Right atrium auricular region (tissue), 2 donors: ENCODE data around the gene FBRSL1. TPM values are rescaled to one million over a fixed set of nuclear protein-coding genes. Genes with fewer than 3 reads are reported as not detected.

Experiments
- DNase-seq: peaks from one replicate; pipeline ENCODE4 v3.0.0-alpha.2; 2019; ENCODE audit warnings: low spot score
- H3K27ac ChIP-seq, 2 donors: fragments of 200-600 bp; sonication (generic); 1 replicate in 1 of 2; 2 replicates in 1 of 2; pipeline ENCODE4 v1.5.1; 2016 to 2019
- H3K27me3 ChIP-seq, 2 donors: fragments of 200-600 bp; sonication (generic); one replicate each; pipeline versions ENCODE4 v1.5.1 to v1.6.0; 2017 to 2019
- H3K36me3 ChIP-seq: fragments of 200-600 bp; sonication (generic); one replicate; pipeline ENCODE4 v1.5.1; 2016
- H3K4me1 ChIP-seq, 2 donors: fragments of 200-600 bp; sonication (generic); one replicate each; pipeline versions ENCODE4 v1.5.1 to v1.6.0; 2017 to 2019
- H3K4me3 ChIP-seq, 2 donors: fragments of 200-600 bp; sonication (generic); 1 replicate in 1 of 2; 2 replicates in 1 of 2; pipeline ENCODE4 v1.5.1; 2017 to 2019; ENCODE audit warnings: mild to moderate bottlenecking in 1 of 2, moderate library complexity in 1 of 2
- H3K9me3 ChIP-seq, 2 donors: fragments of 200-600 bp; sonication (generic); one replicate each; pipeline ENCODE4 v1.5.1; 2019
- total RNA-seq, 2 donors: library from RNA; depleted of rRNA; stranded (reverse); fragments of >200 nt; gene quantifications; one replicate each; pipeline ENCODE4 v1.1.0, GENCODE V29; 2016
- TF ChIP-seq, protein P1 (sequence below), 2 donors: fragments of 200-600 bp; sonication (generic); IDR thresholded peaks; one replicate each; pipeline ENCODE4 v1.5.1; 2019; ENCODE audit warnings: antibody characterized with exemption in 2 of 2

Gene FBRSL1
- total RNA-seq, 2 donors from 2014 or later = 19.3 to 20.4 TPM

DNA sequence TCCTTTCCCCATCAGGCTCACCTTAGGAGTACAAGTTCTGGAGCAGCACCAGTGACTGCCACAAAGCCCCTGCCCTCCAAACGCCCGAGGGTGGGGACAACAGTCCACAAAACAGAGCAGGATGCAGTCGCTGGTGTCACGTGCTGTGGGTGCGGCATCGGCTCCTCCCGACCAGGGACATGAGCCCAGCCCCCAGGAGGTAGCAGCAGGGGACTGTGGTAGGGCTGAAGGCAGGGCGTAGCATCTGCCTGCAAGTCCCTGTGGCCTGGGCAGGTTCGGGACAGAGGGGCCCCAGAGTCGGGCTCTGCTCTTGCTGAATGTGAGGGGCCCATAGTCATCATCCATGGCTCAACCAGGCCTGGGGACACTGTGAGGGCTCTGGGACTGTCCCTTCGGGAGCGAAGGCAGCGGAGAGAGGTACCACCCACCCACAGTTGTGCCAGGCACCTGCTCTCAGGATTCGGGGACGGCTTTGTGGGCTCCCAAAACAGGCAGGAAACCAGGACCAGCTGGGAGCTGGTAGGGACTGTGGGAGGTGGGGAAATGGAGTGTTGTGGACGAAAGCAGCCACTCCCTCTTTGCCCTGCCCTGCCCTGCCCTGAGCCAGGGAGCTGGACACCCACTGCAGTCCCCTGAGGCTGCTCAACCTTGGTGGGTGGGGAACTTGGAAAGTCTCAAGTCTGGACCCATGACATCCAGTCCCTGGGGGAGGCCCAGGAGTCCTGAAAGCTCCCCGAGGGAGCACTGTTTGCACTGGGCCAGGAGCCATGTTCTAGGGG lies 30.7 kb downstream of the FBRSL1 start:
- no peak for DNase-seq
- H3K27me3 ChIP-seq = no peaks in the 10 kb centered on the region
- peaks cover 0 to 34% of the 10 kb centered on the region in 2 donors for H3K4me1 ChIP-seq
- H3K4me3 ChIP-seq = no peak overlapping the region
- H3K27ac ChIP-seq = no peak overlapping the region
- no peaks in the 10 kb centered on the region for H3K9me3 ChIP-seq
- TF ChIP-seq, protein P1, sequence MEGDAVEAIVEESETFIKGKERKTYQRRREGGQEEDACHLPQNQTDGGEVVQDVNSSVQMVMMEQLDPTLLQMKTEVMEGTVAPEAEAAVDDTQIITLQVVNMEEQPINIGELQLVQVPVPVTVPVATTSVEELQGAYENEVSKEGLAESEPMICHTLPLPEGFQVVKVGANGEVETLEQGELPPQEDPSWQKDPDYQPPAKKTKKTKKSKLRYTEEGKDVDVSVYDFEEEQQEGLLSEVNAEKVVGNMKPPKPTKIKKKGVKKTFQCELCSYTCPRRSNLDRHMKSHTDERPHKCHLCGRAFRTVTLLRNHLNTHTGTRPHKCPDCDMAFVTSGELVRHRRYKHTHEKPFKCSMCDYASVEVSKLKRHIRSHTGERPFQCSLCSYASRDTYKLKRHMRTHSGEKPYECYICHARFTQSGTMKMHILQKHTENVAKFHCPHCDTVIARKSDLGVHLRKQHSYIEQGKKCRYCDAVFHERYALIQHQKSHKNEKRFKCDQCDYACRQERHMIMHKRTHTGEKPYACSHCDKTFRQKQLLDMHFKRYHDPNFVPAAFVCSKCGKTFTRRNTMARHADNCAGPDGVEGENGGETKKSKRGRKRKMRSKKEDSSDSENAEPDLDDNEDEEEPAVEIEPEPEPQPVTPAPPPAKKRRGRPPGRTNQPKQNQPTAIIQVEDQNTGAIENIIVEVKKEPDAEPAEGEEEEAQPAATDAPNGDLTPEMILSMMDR (IDR thresholded peaks at IDR 0.05) = no peak
- no peaks in the 10 kb centered on the region for H3K36me3 ChIP-seq

DNA sequence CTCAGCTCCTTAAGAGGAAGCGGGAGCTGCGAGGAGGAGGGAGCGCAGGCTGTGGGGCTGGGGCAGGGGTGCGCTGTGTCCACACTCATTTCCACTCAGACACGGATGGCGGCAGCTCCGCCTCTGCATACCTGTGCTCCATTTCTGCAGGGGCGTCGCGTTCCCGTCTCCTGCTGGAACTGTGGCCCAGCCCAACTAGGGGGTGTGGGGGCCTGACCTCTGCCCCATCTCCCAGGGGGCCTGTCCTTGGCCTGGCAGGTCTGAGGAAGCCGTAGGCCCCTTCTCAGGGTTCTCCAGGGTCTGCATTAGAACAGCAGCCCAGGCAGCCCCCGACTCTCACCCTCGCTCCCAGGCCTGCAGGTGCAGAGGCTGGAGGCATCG lies 31.2 kb downstream of the FBRSL1 start:
- H3K27me3 ChIP-seq = no peaks in the 10 kb centered on the region
- H3K9me3 ChIP-seq = no peaks in the 10 kb centered on the region
- no peak overlapping the region for H3K27ac ChIP-seq
- H3K4me1 ChIP-seq = peaks cover 0 to 34% of the 10 kb centered on the region in 2 donors
- no peak for DNase-seq
- no peak overlapping the region for H3K4me3 ChIP-seq
- TF ChIP-seq, protein P1 (IDR thresholded peaks at IDR 0.05) = no peak
- H3K36me3 ChIP-seq = no peaks in the 10 kb centered on the region

DNA sequence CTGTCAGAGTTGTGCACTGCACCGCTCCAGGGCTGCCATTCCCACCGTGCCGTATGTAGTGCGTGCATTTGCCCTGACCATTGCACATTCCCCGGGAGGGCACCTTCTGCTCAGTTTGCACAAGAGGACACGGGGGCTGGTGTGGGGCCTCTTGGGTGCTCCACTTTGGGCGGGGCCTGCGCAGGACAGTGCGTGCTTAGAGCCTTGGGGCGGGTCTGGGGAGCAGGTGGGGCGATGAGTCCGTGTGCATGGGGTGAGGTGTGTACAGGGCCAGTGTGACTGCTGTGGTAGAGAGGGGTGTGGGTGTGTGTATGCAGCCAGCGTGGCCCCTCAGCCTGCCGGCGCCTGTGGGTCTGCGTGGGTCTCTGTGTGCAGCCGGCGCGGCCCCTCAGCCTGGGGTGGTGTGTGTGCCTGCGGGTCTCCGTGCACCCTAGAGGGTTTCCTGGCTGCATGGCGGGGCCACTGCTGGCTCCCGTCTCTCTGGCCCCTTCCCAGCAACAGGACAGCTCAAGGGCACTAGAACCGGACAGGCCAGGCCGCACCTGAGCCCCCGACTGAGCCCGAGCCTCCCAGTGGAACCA lies 31.9 kb downstream of the FBRSL1 start:
- Histone ChIP-seq H3K9me3 (no peaks in the 10 kb centered on the region), H3K4me3 (no peak overlapping the region), H3K36me3 (no peaks in the 10 kb centered on the region), H3K4me1 (peaks cover 0 to 34% of the 10 kb centered on the region in 2 donors), H3K27me3 (no peaks in the 10 kb centered on the region), H3K27ac (no peak overlapping the region)
- DNase-seq = no peak
- TF ChIP-seq, protein P1 (IDR thresholded peaks at IDR 0.05) = no peak

DNA sequence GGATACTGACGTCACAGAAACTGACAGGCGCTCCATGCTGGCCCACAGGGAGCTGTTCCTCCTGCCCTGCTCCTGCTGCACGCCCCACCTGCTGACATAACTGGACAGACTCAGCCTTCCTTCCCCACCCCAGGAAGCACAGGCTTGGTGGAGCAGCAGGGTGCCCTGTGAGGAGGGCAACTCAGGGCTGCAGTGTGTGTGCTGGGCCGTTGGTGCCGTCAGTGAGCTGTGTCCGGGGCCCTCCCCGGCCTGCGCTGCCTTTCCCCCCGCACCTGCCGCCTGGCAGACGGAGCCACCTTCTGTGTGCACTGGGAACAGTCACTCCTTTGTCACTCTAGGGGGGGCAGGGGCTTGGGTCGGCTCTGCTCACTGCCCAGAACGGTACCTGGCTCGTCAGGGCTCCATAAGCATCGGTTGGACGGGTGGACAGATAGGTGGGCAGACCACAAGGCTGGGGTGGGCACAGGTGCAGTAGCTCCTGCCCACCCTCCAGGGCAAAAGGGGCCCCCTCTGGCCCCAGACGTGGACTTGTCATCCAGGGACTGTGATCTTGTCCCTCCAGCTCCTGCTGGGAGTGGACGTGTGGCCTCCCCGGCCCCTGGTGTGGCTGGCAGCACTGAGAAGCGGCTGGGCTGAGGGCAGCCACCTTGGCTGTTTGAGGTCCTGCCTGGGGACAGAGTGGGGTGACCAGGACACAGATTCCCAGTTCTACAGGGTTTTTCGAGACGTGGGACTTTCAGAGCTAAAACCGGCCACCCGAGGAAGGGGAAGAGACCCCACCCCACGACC lies 32.8 kb downstream of the FBRSL1 start:
- no peak for DNase-seq
- TF ChIP-seq, protein P1 (IDR thresholded peaks at IDR 0.05) = no peak
- no peak overlapping the region for H3K4me3 ChIP-seq
- H3K9me3 ChIP-seq = no peaks in the 10 kb centered on the region
- H3K27me3 ChIP-seq = no peaks in the 10 kb centered on the region
- H3K36me3 ChIP-seq = no peaks in the 10 kb centered on the region
- no peak overlapping the region for H3K27ac ChIP-seq
- H3K4me1 ChIP-seq = peaks cover 0 to 34% of the 10 kb centered on the region in 2 donors

DNA sequence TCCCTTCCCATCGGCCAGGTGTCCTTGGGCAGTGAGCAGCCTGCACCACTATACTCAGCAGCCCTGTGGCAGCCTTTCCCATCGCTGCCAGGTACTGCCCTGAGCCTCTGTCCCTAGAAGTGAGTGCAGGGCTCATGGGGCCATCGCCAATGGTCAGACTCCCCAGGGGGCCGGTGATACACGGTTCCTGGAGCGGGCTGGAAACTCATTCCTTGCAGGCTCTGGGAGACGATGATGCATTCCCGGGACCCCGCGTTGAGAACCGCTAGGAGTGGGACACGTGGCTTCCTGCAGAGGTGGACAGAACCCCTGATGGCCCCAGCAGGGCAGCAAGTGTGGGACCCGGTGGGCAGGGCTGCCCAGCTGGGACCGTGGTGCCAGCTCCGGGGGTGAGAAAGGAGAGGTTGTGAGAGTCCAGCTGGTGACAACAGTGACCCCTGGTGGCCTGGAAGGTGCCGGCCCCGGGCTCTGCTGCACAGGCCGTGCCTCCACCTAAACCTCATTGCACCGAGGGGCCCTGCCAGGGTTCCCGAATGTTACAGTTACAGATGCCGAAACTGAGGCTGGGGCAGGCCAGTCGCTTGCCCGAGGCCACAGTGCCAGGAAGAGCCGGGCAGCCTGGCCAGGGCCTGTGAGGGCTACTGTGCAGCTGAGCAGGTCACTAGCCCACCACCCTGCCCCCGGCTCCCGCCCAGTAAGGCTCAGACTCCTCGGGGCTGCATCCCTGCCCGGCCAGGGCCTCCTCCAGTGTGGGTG lies 33.8 kb downstream of the FBRSL1 start:
- no peak overlapping the region for H3K27ac ChIP-seq
- H3K4me3 ChIP-seq = no peak overlapping the region
- DNase-seq = no peak
- peaks cover 0 to 34% of the 10 kb centered on the region in 2 donors for H3K4me1 ChIP-seq
- TF ChIP-seq, protein P1 (IDR thresholded peaks at IDR 0.05) = peak; percentile 63 to 90
- H3K9me3 ChIP-seq = no peaks in the 10 kb centered on the region
- H3K27me3 ChIP-seq = no peaks in the 10 kb centered on the region
- H3K36me3 ChIP-seq = no peaks in the 10 kb centered on the region
